Raji (cell line): Measurements from ENCODE around the gene RNF150.

Source experiments
- POLR2A ChIP-seq: IDR thresholded peaks from 2 replicates; pipeline ENCODE4 v1.6.1; 2011; ENCODE audit warnings: low read depth, low read length, control low read depth; ENCODE audit not compliant: insufficient read depth

Gene RNF150

DNA sequence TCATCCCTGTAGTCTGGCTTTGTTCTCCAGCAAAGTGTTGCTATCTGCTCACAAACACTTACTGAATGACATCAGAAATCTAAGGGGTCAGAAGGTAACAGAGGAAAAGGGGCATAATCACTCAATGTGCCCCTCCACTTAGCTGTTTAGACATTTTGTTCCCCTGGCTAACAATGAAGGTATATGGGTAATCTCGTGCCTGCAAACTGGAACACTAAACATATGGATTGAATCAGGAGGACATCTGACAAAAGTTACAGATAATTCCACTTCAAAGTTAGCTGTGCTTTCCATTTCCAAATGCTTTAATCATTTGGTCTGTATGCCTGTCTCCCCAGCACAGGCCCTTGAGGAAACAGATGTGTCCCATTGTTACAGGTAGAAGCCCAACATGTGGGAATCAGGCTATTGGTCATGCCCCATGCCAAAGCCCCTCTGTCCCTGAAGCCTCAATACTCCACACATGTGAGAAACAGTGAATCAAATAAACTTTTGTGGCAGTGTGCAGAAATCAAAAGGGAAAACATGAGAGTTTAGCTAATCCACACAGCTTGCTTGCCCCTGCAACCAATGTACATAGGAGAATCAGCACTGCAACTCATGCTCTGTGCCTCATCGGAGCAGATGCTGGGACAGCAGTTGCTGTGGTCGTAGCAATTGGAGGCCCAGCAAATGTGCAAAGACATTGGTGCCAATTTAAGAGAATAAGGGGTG is 111.7 kb downstream of the RNF150 start:
- no peak for TF ChIP-seq POLR2A

DNA sequence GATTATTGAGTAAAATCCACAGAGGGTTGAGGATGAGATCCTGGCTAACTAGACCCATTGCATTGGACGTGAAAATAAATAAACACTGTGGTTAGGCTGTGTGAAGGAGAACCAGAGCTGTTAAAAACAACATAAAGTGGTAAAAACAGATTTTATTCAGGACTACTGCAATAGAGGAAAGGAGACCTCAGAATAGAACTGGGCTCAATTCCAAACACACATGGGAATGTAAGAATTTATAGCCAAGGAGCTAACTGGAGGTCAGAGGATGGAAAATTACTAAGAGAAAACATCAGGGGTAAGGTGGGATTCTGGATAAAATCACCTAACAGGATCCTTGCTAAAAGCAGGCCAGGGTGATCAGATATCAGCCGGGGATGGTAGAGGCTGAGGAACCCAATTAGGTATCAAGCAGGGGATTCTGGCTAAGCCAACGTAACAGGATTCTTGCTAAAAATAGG is 112.4 kb downstream of the RNF150 start:
- TF ChIP-seq POLR2A, result no peak

GRCh38 chr4:141019768-141020167 is 113.5 kb downstream of the RNF150 start:
- TF ChIP-seq POLR2A, result no peak

GRCh38 chr4:141016117-141016798 is 117.0 kb downstream of the RNF150 start:
- TF ChIP-seq POLR2A, result no peak

- TF ChIP-seq POLR2A, result no peak
Observed at GRCh38 chr4:141013899-141014298, 119.4 kb downstream of the RNF150 start.

- no peak for TF ChIP-seq POLR2A
Observed at GRCh38 chr4:141011901-141012315, 121.4 kb downstream of the RNF150 start.

- TF ChIP-seq POLR2A, result no peak
Observed at GRCh38 chr4:141009931-141010330, 123.3 kb downstream of the RNF150 start.

DNA sequence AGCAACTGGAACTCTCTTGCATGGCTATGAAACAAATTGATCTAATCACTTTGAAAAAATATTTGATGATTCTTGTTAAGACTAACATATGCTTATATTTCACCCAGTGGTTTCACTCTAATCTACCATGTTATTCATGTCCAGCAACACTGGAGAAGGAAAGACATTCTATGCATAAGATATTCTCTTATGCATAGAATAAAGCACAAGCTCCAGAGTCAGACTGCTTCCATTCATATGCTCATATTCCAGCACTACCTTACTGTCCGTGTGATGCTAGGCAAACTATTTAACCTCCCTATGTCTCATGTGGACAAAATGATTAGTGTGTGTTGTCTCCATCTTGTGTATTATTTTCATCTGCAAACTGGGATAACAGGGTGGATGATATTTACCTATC is 124.1 kb downstream of the RNF150 start:
- TF ChIP-seq POLR2A, result no peak

DNA sequence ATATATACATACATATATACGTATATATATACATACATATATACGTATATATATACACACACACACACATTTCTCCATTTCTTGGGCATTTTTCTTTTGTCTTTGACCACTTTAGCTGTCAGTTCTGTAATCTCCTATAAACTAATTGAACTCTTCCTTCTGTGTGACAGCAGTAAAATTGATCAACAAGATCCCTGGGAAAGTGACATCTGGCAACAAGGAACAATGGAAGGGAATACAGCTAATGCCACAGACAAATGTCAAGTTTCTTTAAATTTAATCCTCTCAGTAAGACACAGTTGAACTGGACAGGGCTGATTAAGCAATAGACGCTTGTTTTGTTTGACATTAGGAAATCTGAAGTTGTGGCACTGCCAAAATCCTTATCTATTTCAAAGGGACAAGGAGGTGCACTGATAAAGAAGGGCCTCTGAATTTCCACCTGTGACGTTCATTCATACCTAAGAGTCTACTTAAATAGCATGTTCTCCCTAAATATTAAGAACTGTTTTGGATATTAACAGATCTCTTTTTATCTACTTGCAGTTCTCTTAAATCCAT is 126.9 kb downstream of the RNF150 start:
- no peak for TF ChIP-seq POLR2A

- TF ChIP-seq POLR2A, result no peak
Observed at GRCh38 chr4:141004823-141005222, 128.4 kb downstream of the RNF150 start.

DNA sequence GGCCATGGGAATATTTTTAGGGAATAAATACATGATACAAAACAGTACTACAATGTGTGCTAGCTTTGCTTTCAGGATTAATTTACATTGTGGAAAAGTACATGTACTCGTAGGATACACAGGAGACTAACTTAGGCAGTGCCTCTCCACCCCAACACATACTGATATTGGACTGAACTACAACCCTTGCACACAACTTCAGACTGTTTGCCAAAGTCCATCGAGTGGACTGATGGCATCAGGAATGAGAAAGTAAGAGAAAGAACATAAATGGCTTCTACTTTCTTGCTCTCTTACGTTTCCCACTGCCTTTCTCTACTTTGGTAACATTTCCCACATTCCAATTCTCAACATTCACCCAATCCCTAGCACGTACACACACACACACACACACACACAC is 130.1 kb downstream of the RNF150 start:
- TF ChIP-seq POLR2A, result no peak

DNA sequence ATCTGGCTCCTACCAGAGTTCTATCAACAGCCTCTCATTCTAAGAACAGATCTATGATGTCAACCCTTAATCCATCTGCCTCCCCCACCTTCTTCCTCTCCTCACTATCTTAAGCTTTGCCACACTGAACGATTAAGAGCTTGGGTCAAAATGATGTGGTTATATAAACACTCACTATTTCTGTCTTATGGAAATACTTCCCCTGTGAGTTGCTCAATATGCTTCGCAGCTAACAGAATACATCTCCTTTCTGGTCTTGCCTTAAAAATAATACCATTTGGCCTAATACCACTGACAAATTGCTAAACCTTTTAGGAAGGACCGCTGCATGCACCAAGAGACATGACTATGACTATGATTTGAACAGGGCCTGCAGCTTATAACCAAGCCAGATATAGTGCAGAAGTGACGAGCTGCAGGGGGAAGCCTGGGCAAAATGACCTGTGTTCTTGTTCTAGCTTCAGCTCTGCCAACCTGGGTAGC is 130.9 kb downstream of the RNF150 start:
- TF ChIP-seq POLR2A, result no peak

- no peak for TF ChIP-seq POLR2A
Observed at GRCh38 chr4:140996766-140997165, 136.5 kb downstream of the RNF150 start.

DNA sequence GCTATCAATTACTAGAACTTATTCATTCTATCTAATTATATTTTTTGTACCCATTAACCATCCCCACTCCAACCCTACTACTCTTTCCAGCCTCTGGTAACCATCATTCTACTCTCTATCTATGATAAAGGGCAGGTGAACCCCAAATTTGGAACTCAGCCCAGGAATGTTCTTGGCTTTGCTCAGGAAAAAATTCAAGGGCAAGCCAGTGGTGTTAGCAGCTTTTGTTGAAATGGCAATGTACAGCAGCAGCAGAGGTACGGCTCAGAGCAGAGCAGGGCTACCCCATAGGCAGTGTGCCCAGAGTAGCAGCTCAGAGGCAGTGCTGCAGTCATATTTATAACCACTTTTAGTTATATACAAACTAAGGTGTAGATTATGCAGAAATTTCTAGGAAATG is 138.2 kb downstream of the RNF150 start:
- no peak for TF ChIP-seq POLR2A

DNA sequence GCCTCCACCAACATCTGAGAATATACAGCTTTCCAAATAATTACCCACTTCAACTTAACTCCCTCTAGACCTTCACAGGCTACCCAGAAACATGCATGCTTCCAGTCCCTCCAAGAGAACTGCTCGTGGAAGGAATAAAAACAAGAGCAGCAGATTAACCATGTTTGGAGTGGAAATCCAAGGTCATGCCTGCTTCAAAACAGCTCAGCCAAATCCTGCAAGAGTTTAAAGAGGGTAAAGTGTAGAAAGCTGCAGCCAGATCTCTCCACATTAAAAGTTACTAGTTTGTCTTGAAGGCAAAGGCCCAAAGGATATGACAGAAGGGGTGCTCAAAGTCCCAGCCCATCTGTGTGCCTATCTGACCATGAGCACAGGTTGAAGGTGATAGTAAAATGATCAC is 139.3 kb downstream of the RNF150 start:
- TF ChIP-seq POLR2A, result no peak

DNA sequence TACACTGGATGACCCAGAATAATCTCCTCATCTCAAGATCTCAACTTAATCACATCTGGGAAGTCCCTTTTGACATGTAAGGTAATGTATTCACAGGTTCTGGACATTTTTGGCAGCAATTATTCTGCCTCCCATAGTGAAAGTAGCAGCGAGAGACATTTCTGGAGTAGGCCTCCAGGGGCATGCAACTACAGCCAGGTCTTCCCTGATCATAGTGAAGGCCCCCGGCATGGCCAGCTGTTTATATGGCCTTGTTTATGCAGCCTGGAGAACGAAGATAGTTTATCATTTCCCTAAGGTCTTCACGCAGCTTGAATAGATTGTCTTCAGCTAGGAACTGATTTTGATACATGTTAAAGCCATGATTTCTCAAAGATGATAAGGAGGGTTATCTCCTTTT is 139.9 kb downstream of the RNF150 start:
- TF ChIP-seq POLR2A, result no peak
